OCI-LY7 (cell line): ENCODE data around the gene FBLN1.

Source experiments
- EZH2phosphoT487 ChIP-seq: fragments of 200-600 bp; sonication (generic); IDR thresholded peaks from 2 replicates; pipeline ENCODE4 v1.6.1; 2018; ENCODE audit warnings: low read depth, borderline replicate concordance, mild to moderate bottlenecking, mixed run types, antibody characterized with exemption, low read length, moderate library complexity, mixed read lengths
- TF ChIP-seq, protein P1 (sequence below): fragments of 200-600 bp; sonication (generic); conservative IDR thresholded peaks from 2 replicates; pipeline ENCODE4 v1.5.1; 2014; ENCODE audit warnings: mild to moderate bottlenecking, antibody characterized with exemption, low read length, moderate library complexity, mixed read lengths

DNA sequence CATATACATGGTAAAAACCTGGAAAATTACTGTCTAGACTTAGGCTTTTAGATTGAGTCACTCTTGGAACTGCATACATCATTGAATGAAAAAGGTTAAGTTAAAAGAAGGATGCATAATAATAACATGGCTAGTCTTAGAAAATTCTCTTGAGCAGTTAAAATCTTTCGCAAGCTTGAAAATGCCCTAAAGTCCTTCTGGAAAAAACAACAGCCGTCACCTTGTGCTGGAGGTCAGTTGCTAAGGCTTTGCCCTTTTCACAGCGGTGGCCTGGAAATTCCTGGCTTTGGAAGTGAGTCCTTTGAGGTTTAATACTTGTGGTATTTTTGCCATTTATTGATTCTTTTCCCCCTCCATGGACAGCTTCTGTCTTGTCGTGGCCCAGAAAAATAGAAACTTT is 17.4 kb upstream of the FBLN1 start:
- TF ChIP-seq, protein P1, sequence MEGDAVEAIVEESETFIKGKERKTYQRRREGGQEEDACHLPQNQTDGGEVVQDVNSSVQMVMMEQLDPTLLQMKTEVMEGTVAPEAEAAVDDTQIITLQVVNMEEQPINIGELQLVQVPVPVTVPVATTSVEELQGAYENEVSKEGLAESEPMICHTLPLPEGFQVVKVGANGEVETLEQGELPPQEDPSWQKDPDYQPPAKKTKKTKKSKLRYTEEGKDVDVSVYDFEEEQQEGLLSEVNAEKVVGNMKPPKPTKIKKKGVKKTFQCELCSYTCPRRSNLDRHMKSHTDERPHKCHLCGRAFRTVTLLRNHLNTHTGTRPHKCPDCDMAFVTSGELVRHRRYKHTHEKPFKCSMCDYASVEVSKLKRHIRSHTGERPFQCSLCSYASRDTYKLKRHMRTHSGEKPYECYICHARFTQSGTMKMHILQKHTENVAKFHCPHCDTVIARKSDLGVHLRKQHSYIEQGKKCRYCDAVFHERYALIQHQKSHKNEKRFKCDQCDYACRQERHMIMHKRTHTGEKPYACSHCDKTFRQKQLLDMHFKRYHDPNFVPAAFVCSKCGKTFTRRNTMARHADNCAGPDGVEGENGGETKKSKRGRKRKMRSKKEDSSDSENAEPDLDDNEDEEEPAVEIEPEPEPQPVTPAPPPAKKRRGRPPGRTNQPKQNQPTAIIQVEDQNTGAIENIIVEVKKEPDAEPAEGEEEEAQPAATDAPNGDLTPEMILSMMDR = no peak
- TF ChIP-seq EZH2phosphoT487 = no peak
